Epidermal melanocyte (primary cell): ENCODE results near the gene COL27A1.
"Not testable (repeated sequence)": the region's sequence is repeated elsewhere in the genome, so short reads cannot be mapped to it uniquely, and the experiment has no call there.

Experiments
- DNase-seq: peaks from one replicate; pipeline ENCODE4 v3.0.0; 2011; ENCODE audit warnings: low spot score; ENCODE audit not compliant: insufficient read length

The COL27A1 gene

DNA sequence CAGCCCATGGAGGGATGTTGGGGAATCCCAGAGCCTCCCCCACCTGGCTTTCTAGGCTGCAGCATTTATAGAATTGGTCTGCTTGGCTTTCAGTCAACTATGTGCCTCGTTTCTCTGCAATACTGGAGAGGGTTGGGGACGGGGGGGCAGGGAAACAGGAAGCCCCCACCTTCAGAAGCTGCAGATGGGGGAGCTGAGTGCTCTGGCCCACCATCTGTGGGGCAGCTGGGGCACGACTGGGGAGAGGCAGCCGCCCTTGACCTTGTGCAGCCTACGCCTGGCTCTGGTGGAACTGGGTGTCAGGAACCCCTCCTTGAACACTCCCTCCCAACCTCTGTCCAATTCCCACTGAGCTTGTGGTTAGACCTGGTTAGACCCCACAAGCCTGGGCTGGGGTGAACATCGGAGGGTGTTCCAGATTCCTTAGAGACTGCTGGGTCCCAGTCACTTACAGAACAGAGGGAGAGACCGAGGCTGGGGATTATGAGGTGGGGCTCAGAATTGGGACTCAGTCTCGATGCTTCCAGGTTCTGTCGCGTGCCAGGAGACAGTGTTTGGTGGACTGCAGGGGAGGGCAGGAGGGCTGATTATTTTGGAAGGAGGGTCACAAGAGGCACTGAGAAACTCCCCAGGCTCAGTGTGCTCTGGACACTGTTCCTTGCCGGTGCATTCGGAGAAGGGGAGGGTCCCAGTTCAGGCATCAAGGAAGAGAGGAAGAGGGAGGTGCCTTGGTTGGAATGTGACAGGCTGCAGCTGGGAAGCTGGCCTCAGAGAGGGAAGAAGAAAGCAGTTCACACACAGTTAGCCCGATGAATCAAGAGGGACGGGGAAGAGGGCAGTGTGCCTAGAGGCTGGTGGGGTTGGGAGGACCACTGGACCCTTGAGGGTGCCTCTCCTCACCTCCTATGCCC lies 25.6 kb downstream of the COL27A1 start:
- DNase-seq, result no peak

DNA sequence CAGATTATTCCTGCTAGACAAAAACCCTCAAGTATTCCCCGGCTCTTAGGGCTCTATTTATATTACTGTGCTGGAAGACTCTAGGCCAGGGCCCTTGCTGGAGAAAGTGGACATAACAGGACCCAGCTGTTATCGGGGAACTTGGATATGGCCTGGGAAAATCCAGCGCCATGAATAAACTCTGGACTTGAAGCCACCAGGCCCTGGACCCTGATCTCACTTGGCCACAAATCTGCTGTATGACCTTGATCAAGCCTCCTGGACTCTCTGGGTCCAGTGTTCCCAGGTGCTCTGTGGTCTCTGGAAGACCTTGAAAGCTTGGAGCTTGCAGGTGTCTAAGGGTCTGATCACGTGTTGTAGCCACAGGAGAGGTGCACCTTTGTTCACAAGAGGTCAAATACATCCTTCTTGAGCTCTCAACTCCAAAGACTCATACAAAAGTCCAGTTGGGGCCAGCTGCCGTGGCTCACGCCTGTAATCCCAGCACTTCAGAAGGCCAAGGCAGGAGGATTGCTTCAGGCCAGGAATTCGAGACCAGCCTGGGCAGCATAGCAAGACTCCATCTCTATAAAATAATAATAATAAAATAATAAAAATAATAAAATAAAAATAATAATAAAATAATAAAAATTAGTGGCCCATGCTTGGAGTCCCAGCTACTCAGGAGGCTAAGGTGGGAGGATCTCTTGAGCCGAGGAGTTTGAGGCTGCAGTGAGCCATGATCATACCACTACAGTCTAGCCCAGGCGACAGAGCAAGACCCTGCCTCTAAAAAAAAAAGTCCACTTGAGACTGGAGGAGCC lies 26.5 kb downstream of the COL27A1 start:
- no peak for DNase-seq

GRCh38 chr9:114183006-114183405 lies 27.7 kb downstream of the COL27A1 start:
- DNase-seq, result no peak

DNA sequence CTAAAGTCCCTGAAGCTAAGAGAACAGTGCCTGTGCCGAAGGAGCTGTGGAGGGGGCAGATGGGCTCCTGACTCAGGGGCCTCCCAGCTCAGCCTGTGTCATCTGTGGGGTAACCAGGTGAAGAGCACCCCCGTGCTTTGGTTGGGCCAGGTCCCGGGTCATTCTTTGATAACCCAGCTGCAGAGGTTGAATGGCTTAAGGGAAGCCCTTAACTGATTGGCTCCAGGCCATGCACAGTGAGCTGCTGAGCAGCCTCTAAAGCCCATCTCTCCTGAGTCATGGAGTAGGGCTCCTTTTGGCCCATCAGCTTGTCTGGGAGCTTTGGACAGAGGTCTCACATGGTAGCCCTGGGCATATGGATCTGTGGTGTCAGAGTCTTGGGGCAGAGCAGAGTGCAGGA lies 28.7 kb downstream of the COL27A1 start:
- no peak for DNase-seq

DNA sequence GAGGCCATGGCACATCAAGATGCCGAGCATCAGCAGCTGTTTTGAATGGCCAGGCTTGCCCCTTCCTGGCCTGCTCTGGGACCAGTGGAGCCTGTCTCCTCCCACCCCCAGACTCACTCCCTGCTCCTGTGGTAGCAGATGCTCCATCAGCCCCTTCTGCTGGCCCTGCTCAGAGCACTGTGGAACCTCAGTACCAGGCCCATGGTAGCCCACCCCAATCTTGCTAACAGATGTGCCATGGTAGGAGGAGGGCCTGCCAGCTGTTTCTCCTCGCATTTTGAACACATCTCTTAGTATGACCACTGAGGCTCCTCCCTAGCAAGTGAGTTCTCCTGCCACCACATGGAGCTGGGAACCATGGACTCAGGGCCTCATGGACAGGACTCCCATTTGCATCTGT lies 29.5 kb downstream of the COL27A1 start:
- DNase-seq, result no peak

DNA sequence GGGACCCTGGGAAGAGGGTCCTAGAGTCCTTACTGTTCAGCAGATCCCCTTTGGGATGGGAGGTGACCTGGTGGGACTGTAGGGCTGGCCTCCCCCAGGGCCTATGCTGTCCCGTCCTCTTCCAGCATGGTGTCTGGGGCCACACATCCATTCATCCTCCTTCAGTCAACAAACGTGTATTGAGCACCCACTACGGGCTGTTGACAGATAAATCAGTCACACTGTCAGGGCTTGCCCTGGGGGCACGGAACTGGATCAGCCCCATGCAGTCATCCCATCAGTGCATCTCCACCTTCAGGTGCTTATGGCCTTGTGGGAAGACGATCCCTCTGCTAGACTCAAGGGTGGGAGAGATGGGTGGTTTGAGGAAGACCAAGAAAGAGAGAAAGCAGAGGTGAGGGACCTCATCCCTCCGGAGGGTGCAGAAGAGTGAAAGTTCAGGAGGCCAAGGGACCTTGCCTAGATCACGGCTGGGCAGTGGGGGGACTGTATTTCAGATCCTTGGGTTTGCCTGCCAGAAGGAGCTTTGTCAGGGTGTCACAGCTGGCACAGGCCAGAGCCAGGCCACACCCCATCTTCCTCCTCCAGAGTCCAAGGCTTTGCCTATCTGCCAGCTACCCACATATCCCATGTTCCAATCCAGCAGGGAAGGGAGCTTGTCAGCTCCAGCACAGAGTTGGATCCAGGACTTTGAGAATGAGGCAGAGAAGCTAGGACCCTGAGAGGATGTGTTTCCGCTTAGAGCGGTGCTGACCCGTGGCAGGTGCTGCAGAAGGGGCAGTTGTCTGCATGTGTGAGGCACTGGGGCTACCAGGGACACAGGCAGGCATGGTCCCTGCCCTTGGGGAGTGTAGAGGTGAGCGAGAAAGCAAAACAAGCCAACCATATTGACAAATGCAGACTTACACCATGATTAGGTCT lies 30.5 kb downstream of the COL27A1 start:
- no peak for DNase-seq

GRCh38 chr9:114186605-114187289 lies 31.4 kb downstream of the COL27A1 start:
- DNase-seq, result no peak

DNA sequence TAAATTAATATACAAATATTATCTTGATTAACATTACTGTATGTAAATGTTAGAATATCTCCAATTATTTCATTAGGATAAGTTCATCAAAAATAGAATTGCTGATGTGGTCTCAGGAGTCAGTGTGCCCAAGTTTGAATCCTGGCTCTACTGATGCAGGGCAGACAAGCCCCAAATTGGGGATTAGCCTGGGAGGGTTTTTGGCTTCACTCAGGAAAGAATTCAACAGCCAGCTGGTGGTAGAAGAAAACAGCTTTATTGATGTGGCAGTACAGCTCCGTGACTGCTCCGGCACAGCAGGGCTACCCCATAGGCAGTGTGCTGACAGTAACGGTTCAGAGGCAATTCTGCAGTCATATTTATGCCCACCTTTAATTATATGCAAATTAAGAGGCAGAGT lies 32.5 kb downstream of the COL27A1 start:
- DNase-seq, result no peak

- no peak for DNase-seq
These were observed 34.7 kb downstream of the COL27A1 start for GRCh38 chr9:114189823-114190562.

GRCh38 chr9:114190563-114190905 lies 35.2 kb downstream of the COL27A1 start:
- no peak for DNase-seq

GRCh38 chr9:114191402-114191801 lies 36.1 kb downstream of the COL27A1 start:
- not testable (repeated sequence) for DNase-seq

DNA sequence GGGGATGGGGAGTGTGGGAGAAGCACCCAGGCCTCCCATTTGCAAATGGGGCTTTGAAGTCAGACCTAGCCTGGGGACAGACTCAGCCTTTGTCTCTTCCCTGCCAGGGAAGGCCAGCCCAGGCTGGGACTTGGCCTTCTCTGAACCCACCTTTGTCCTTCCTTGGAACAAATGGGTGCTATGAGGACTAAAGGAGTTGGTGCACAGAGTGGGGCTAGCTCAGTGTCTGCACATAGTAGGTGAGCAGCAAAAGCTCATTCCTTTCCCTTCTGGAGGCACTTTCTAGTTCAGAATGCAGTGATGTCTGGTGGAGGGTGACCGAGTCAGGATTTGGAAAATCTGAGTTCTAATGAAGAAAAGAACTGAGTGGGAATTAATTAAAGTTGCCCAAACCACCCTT lies 37.2 kb downstream of the COL27A1 start:
- DNase-seq, result no peak

- no peak for DNase-seq
These were observed 37.8 kb downstream of the COL27A1 start for GRCh38 chr9:114193090-114193489.

GRCh38 chr9:114196117-114196516 lies 40.8 kb downstream of the COL27A1 start:
- DNase-seq, result no peak

DNA sequence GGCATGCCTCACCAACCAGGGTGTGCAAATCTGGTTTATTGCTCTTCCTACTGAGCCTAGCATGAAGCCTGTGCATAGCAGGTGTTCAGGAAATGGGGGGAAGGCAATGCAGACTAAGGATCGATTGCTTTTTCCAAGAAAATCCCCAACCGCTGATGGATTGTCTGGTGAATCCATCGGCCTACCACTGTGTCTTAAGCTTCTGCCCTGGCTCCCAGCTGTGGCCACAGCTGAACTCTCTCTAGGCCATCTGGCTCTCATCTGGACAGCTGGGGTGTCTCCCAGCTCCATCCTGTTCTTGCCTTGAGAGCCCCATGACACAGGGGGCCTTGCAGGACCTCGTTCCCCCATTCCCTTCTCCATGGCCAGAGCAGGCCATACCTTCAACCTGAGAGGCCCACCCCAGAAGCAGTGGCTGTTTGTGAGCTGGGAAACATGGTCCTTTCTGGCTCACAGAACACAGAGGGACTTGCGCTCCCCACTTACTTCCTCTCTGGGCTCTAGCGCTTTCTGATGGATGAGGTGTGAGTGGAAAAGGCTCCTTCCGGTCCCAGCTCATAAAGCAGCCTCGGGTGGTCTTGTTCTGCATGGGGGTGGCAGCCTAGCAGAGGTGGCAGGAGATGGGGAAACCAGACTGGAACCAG lies 41.8 kb downstream of the COL27A1 start:
- no peak for DNase-seq

DNA sequence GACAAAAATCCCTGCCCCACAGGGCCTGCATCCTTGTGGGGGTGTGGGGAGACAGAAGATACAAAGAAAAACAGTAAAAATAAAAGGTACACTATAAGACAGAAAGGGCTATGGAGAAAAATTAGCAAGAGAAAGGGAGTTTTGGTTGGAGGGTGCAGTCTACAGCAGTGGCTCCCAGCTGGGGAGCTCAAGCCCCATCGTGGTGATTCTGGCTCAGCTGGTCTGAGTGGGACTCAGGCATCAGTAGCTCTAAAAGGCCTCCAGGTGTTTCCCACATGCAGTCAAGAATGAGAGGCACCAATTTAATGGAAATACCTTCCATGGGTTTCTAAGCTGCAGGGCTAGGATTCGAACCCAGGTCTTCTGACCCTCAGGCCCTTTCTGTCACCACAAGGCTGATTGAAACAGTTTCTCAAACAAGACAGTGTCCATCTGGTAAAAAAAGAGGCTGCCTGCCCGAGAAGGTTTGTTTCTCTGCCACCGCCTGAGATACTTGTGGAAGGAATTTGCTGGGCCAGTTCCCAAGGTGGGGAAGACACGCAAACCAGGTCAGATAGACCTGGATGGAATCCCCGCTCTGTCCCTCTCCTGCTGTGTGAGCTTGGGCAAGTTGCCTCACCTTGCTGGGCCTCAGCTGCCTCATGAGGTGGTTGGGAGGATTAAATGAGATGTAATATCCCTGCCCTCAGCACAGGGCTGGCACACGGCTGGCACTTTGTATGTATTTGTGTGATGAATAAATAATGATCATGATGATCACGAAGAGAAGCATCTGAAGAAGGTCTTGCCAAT lies 43.1 kb downstream of the COL27A1 start:
- no peak for DNase-seq

GRCh38 chr9:114200721-114201300 lies 45.5 kb downstream of the COL27A1 start:
- DNase-seq, result no peak

DNA sequence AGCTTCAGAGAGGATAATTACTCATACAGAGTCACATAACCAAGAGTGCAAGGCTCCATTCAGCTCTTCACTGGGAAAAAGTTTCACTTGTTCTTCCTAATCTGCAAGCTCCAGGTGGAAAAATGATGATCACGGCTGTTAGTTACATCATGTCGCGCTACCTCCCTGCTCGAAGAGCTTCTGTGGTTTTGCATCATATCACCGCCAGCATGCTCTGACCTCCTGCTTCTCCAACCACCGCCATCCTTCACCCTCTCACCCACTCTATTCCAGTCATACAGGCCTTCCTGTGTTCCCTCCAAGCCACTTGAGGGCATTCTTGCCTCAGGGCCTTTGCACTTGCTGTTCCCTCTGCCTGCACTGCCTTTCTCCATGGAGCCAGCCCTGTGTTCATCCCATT lies 47.1 kb downstream of the COL27A1 start:
- no peak for DNase-seq

DNA sequence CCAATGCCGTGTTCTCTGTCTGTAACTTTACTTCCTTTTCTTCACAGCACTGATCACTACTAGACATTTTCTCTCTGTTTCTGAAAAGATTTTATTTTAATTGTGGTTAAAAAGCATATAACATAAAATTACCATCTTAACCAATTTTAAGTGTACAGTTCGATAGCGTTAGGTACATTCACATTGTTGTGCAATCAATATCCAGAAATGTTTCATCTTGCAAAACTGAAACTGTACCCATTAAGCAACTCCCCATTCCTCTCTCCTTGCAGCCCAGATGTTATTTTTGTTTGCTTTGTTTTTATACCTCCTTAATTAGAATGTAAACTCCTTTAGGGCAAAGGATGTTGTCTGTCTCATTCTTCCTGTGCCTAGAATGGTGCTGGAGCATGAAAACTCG lies 47.5 kb downstream of the COL27A1 start:
- no peak for DNase-seq
